DND-41 (cell line): Measurements from ENCODE around the gene FBXO21.

Source experiments
- ATAC-seq: fragments of 200-7000 bp; cut with Tn5 transposase; 3 replicates; pipeline ENCODE4 v1.9.1; 2021; ENCODE audit warnings: low read depth; ENCODE audit not compliant: insufficient read depth
- DNase-seq: peaks from one replicate; pipeline ENCODE4 v3.0.0-alpha.2; 2020
- H2AFZ ChIP-seq: 2 replicates; pipeline ENCODE4 v1.6.0; 2012; ENCODE audit warnings: low read depth, low read length
- H3K27ac ChIP-seq: 2 replicates; pipeline ENCODE4 v1.5.1; 2012; ENCODE audit warnings: low read length, inconsistent platforms
- H3K27me3 ChIP-seq: fragments of 200-600 bp; sonication (generic); 2 replicates; pipeline ENCODE4 v1.6.0; 2012; ENCODE audit warnings: low read length, mild to moderate bottlenecking, inconsistent platforms; ENCODE audit not compliant: insufficient read depth, poor library complexity
- H3K36me3 ChIP-seq: 2 replicates; pipeline ENCODE4 v1.5.1; 2012; ENCODE audit warnings: low read length, inconsistent platforms; ENCODE audit not compliant: insufficient read depth
- H3K4me1 ChIP-seq: 2 replicates; pipeline ENCODE4 v1.5.1; 2012; ENCODE audit warnings: mild to moderate bottlenecking, low read length; ENCODE audit not compliant: insufficient read depth
- H3K4me2 ChIP-seq: 2 replicates; pipeline ENCODE4 v1.6.0; 2012; ENCODE audit warnings: mild to moderate bottlenecking, moderate library complexity, low read length, inconsistent platforms; ENCODE audit not compliant: insufficient read depth
- H3K4me3 ChIP-seq, 2 experiments: fragments of 200-600 bp in 1 of 2; shearing (Covaris generic) in 1 of 2; 2 replicates each; pipeline ENCODE4 v1.5.1; 2012 to 2016; ENCODE audit warnings: inconsistent platforms in 2 of 2, low read length in 2 of 2, mild to moderate bottlenecking in 2 of 2, low read depth in 1 of 2, moderate library complexity in 1 of 2
- H3K79me2 ChIP-seq: 2 replicates; pipeline ENCODE4 v1.6.0; 2012; ENCODE audit warnings: low read length, inconsistent platforms; ENCODE audit not compliant: insufficient read depth
- H3K9ac ChIP-seq: 2 replicates; pipeline ENCODE4 v1.6.0; 2012; ENCODE audit warnings: low read depth, mild to moderate bottlenecking, inconsistent platforms, low read length, moderate library complexity
- H3K9me3 ChIP-seq: 2 replicates; pipeline ENCODE4 v1.5.1; 2012; ENCODE audit warnings: low read length, moderate library complexity, mild to moderate bottlenecking, inconsistent platforms; ENCODE audit not compliant: insufficient read depth, severe bottlenecking
- H4K20me1 ChIP-seq: 2 replicates; pipeline ENCODE4 v1.6.0; 2012; ENCODE audit warnings: low read length; ENCODE audit not compliant: insufficient read depth
- CTCF ChIP-seq: IDR thresholded peaks from 2 replicates; pipeline ENCODE4 v1.5.1; 2012; ENCODE audit warnings: borderline replicate concordance, low read length, moderate library complexity, mild to moderate bottlenecking; ENCODE audit not compliant: poor library complexity, severe bottlenecking; ENCODE audit errors: extremely low read depth
- EZH2 ChIP-seq: IDR thresholded peaks from 3 replicates; pipeline ENCODE4 v1.6.1; 2012; ENCODE audit warnings: borderline replicate concordance, low read depth, mild to moderate bottlenecking, moderate library complexity, low read length, inconsistent platforms; ENCODE audit not compliant: severe bottlenecking

The FBXO21 gene

GRCh38 chr12:117101953-117102799 is 88.1 kb downstream of the FBXO21 start:
- Histone ChIP-seq H3K27ac (no peak overlapping the region), H3K4me3 (no peak overlapping the region), H3K4me1 (peaks cover 34% of the 10 kb centered on the region), H3K4me2 (no peak overlapping the region), H2AFZ (no peak overlapping the region), H3K36me3 (peaks cover 3% of the 10 kb centered on the region; the same call in 1 of the 2 replicates), H3K27me3 (no peaks in the 10 kb centered on the region), H4K20me1 (peaks cover 6% of the 10 kb centered on the region; the same call in 1 of the 2 replicates), H3K9me3 (no peaks in the 10 kb centered on the region), H3K9ac (no peak overlapping the region), H3K79me2 (peaks cover 20% of the 10 kb centered on the region)
- TF ChIP-seq EZH2 (no peak), CTCF (no peak)
- ATAC-seq (no peak), DNase-seq (no peak)

GRCh38 chr12:117100851-117101673 is 89.2 kb downstream of the FBXO21 start:
- no peak for DNase-seq

GRCh38 chr12:117100251-117100650 is 90.0 kb downstream of the FBXO21 start:
- TF ChIP-seq EZH2 (no peak), CTCF (peak; percentile 14)
- no peak overlapping the region for H3K4me2 ChIP-seq
- peaks cover 6% of the 10 kb centered on the region; the same call in 1 of the 2 replicates for H3K36me3 ChIP-seq
- no peak overlapping the region for H3K9ac ChIP-seq
- no peak overlapping the region for H3K27ac ChIP-seq
- no peaks in the 10 kb centered on the region for H3K27me3 ChIP-seq
- peaks cover 39% of the 10 kb centered on the region for H3K79me2 ChIP-seq
- H4K20me1 ChIP-seq: peaks cover 17% of the 10 kb centered on the region; the same call in 1 of the 2 replicates
- no peak for DNase-seq
- H3K4me3 ChIP-seq: no peak overlapping the region
- H2AFZ ChIP-seq: no peak overlapping the region
- no peaks in the 10 kb centered on the region for H3K9me3 ChIP-seq
- H3K4me1 ChIP-seq: peaks cover 37% of the 10 kb centered on the region
- no peak for ATAC-seq

More at GRCh38 chr12:117100851-117101673, 89.2 kb downstream of the FBXO21 start:
- Histone ChIP-seq H3K4me3 (no peak overlapping the region), H3K9ac (no peak overlapping the region), H3K9me3 (no peaks in the 10 kb centered on the region), H4K20me1 (peaks cover 14% of the 10 kb centered on the region; the same call in 1 of the 2 replicates), H3K36me3 (peaks cover 6% of the 10 kb centered on the region; the same call in 1 of the 2 replicates), H3K79me2 (peaks cover 31% of the 10 kb centered on the region), H3K4me1 (peaks cover 42% of the 10 kb centered on the region), H3K27ac (no peak overlapping the region), H2AFZ (no peak overlapping the region), H3K27me3 (no peaks in the 10 kb centered on the region), H3K4me2 (no peak overlapping the region)
- ATAC-seq: no peak
- TF ChIP-seq EZH2 (no peak), CTCF (no peak)
